ENCODE data around the gene DDX10.

GRCh38 chr11:108643974-108644373 lies 20.9 kb upstream of the DDX10 start:
- TF ChIP-seq, protein P1, sequence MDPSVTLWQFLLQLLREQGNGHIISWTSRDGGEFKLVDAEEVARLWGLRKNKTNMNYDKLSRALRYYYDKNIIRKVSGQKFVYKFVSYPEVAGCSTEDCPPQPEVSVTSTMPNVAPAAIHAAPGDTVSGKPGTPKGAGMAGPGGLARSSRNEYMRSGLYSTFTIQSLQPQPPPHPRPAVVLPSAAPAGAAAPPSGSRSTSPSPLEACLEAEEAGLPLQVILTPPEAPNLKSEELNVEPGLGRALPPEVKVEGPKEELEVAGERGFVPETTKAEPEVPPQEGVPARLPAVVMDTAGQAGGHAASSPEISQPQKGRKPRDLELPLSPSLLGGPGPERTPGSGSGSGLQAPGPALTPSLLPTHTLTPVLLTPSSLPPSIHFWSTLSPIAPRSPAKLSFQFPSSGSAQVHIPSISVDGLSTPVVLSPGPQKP (CRISPR knock-in tag; IDR thresholded peaks at IDR 0.05), result no peak
- TF ChIP-seq FOSL1 (tag; conservative IDR thresholded peaks at IDR 0.05) (no peak), HNRNPLL (IDR thresholded peaks at IDR 0.05; ENCODE audit: low read depth, low read length, poor library complexity, severe bottlenecking) (no peak), ZZZ3 (IDR thresholded peaks at IDR 0.05) (no peak), NR2F6 (CRISPR knock-in tag; IDR thresholded peaks at IDR 0.05) (no peak), ADNP (tag; IDR thresholded peaks at IDR 0.05) (no peak), ZKSCAN1 (IDR thresholded peaks at IDR 0.05; ENCODE audit: low read depth, low read length) (no peak), RFX5 (IDR thresholded peaks at IDR 0.05; ENCODE audit: low read depth, low read length) (no peak), ETV6 (IDR thresholded peaks at IDR 0.05; ENCODE audit: borderline replicate concordance in 1 of 2, low read depth in 2 of 2, low read length in 1 of 2) (no peak), ETV6 (CRISPR knock-in tag; IDR thresholded peaks at IDR 0.05; ENCODE audit: borderline replicate concordance) (no peak), ZNF76 (CRISPR knock-in tag; IDR thresholded peaks at IDR 0.05; ENCODE audit: borderline replicate concordance) (no peak)
